KMS-11 (cell line): ENCODE measurements around the gene ZNF710.

ENCODE experiments used
- H2AFZ ChIP-seq: fragments of 200-600 bp; sonication (generic); 2 replicates; pipeline ENCODE4 v1.6.1; 2016; ENCODE audit warnings: antibody characterized with exemption, mixed run types, low read depth
- H3K27ac ChIP-seq: fragments of 200-600 bp; sonication (generic); 2 replicates; pipeline ENCODE4 v1.6.1; 2016; ENCODE audit warnings: mild to moderate bottlenecking, mixed run types
- H3K27me3 ChIP-seq: fragments of 200-600 bp; sonication (generic); 2 replicates; pipeline ENCODE4 v1.6.1; 2017; ENCODE audit warnings: mild to moderate bottlenecking, low read depth, mixed run types, moderate library complexity; ENCODE audit not compliant: insufficient read depth
- H3K36me3 ChIP-seq: fragments of 200-600 bp; sonication (generic); 2 replicates; pipeline ENCODE4 v1.6.1; 2017; ENCODE audit warnings: mild to moderate bottlenecking, mixed run types; ENCODE audit not compliant: insufficient read depth
- H3K4me1 ChIP-seq: fragments of 200-600 bp; sonication (generic); 2 replicates; pipeline ENCODE4 v1.6.1; 2016; ENCODE audit warnings: mild to moderate bottlenecking, low read depth, mixed run types; ENCODE audit not compliant: poor library complexity, severe bottlenecking
- H3K4me2 ChIP-seq: fragments of 200-600 bp; sonication (generic); 2 replicates; pipeline ENCODE4 v1.7.0; 2016; ENCODE audit warnings: mild to moderate bottlenecking, mixed run types
- H3K4me3 ChIP-seq: fragments of 200-600 bp; sonication (generic); IDR thresholded peaks from 2 replicates; pipeline ENCODE4 v1.6.1; 2017; ENCODE audit warnings: low read depth, low read length, mixed read lengths; ENCODE audit not compliant: insufficient read depth
- H3K79me2 ChIP-seq: fragments of 200-600 bp; sonication (generic); 2 replicates; pipeline ENCODE4 v1.6.1; 2016; ENCODE audit warnings: low read depth, mixed run types; ENCODE audit not compliant: insufficient read depth
- H3K9ac ChIP-seq: fragments of 200-600 bp; sonication (generic); 2 replicates; pipeline ENCODE4 v1.6.1; 2016; ENCODE audit warnings: mild to moderate bottlenecking, mixed run types
- H4K20me1 ChIP-seq: fragments of 200-600 bp; sonication (generic); 2 replicates; pipeline ENCODE4 v1.6.1; 2016; ENCODE audit warnings: mild to moderate bottlenecking, mixed run types; ENCODE audit not compliant: insufficient read depth
- CTCF ChIP-seq: fragments of 200-600 bp; sonication (generic); conservative IDR thresholded peaks from 2 replicates; pipeline ENCODE4 v1.6.1; 2017; ENCODE audit warnings: low read depth, mild to moderate bottlenecking, antibody characterized with exemption, low read length, moderate library complexity, mixed read lengths

ZNF710 gene

GRCh38 chr15:90024406-90024805, 23.3 kb downstream of the ZNF710 start:
- Histone ChIP-seq H3K4me2 (no peak overlapping the region), H3K9ac (no peak overlapping the region), H2AFZ (no peak overlapping the region), H3K27ac (no peak overlapping the region), H3K4me1 (peaks cover 58% of the 10 kb centered on the region), H4K20me1 (no peaks in the 10 kb centered on the region), H3K27me3 (no peaks in the 10 kb centered on the region), H3K79me2 (peaks cover 47% of the 10 kb centered on the region), H3K36me3 (no peaks in the 10 kb centered on the region), H3K4me3 (no peak overlapping the region)
- TF ChIP-seq CTCF = no peak

- Histone ChIP-seq H2AFZ (no peak overlapping the region), H3K4me3 (no peak overlapping the region), H3K9ac (no peak overlapping the region), H3K4me1 (peaks cover 59% of the 10 kb centered on the region), H3K79me2 (peaks cover 44% of the 10 kb centered on the region), H4K20me1 (no peaks in the 10 kb centered on the region), H3K27me3 (no peaks in the 10 kb centered on the region), H3K27ac (no peak overlapping the region), H3K36me3 (no peaks in the 10 kb centered on the region), H3K4me2 (no peak overlapping the region)
- TF ChIP-seq CTCF = no peak
Measured at GRCh38 chr15:90025489-90026033, 24.4 kb downstream of the ZNF710 start.

GRCh38 chr15:90028376-90028944, 27.3 kb downstream of the ZNF710 start:
- no peak overlapping the region for H3K4me3 ChIP-seq
- no peak for TF ChIP-seq CTCF
- H3K27me3 ChIP-seq = no peaks in the 10 kb centered on the region
- H3K36me3 ChIP-seq = no peaks in the 10 kb centered on the region
- H3K9ac ChIP-seq = no peak overlapping the region
- no peaks in the 10 kb centered on the region for H4K20me1 ChIP-seq
- no peak overlapping the region for H2AFZ ChIP-seq
- H3K27ac ChIP-seq = no peak overlapping the region
- peaks cover 48% of the 10 kb centered on the region for H3K79me2 ChIP-seq
- peaks cover 61% of the 10 kb centered on the region for H3K4me1 ChIP-seq
- H3K4me2 ChIP-seq = no peak overlapping the region

GRCh38 chr15:90029024-90029423, 27.9 kb downstream of the ZNF710 start:
- H2AFZ ChIP-seq = no peak overlapping the region
- TF ChIP-seq CTCF = no peak
- H3K4me2 ChIP-seq = no peak overlapping the region
- peaks cover 53% of the 10 kb centered on the region for H3K79me2 ChIP-seq
- peaks cover 66% of the 10 kb centered on the region for H3K4me1 ChIP-seq
- H4K20me1 ChIP-seq = no peaks in the 10 kb centered on the region
- no peak overlapping the region for H3K27ac ChIP-seq
- no peak overlapping the region for H3K9ac ChIP-seq
- no peak overlapping the region for H3K4me3 ChIP-seq
- H3K36me3 ChIP-seq = no peaks in the 10 kb centered on the region
- H3K27me3 ChIP-seq = no peaks in the 10 kb centered on the region
